KOPT-K1 (cell line): ENCODE results near the gene NDUFA12.
A peak's percentile ranks its signal among the peaks of the same experiment; 100 is the strongest.
"Not testable (repeated sequence)": the region's sequence is repeated elsewhere in the genome, so short reads cannot be mapped to it uniquely, and the experiment has no call there.

Experiments
- H3K27ac ChIP-seq: fragments of 200-600 bp; sonication (generic); 2 replicates; pipeline ENCODE4 v1.5.1; 2016; ENCODE audit warnings: antibody characterized with exemption, mild to moderate bottlenecking, low read depth, low read length; ENCODE audit not compliant: poor library complexity, severe bottlenecking
- H3K36me3 ChIP-seq: fragments of 200-600 bp; sonication (generic); 2 replicates; pipeline ENCODE4 v1.5.1; 2017; ENCODE audit warnings: antibody characterized with exemption, mild to moderate bottlenecking, low read length, moderate library complexity; ENCODE audit not compliant: insufficient read depth
- H3K9me3 ChIP-seq: fragments of 200-600 bp; sonication (generic); 2 replicates; pipeline ENCODE4 v1.5.1; 2017; ENCODE audit warnings: antibody characterized with exemption, low read length, mild to moderate bottlenecking; ENCODE audit not compliant: insufficient read depth, poor library complexity, severe bottlenecking

Gene NDUFA12

DNA sequence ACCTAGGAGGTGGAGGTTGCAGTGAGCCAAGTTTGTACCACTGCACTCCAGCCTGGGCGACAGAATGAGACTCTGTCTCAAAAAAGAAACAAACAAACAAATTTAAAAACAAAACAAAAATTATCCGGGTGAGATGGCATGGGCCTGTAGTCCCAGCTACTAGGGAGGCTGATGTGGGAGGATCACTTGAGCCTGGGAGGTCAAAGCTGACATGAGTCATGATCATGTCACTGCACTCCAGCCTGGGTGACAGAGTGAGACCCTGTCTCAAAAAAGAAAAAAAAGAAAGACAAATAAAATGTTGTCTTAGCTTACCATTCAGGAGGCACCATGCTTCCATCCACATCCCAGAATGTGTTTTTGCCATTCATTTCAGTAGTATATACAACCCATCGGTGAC lies 9.6 kb downstream of the NDUFA12 start:
- H3K36me3 ChIP-seq, result peaks cover 58% of the 10 kb centered on the region

DNA sequence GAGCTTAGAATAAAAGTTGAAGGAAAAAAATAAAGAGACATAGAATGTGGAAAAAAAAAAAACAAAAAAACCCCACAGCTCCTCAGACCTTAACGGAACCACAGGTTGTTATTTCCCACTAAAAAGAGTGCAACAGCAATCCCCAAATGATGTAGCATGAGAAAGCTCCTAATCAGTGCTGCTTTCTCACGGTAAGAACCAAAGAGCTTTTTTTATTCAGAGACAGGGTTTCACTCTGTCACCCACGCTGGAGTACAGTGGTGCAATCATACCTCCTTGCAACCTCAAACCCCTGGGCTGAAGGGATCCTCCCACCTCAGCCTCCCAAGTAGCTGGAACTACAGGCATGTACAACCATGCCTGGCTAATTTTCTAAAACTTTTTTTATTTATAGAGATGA lies 13.3 kb downstream of the NDUFA12 start:
- H3K36me3 ChIP-seq, result peaks cover 39% of the 10 kb centered on the region
- no peaks in the 10 kb centered on the region for H3K9me3 ChIP-seq
- no peak overlapping the region for H3K27ac ChIP-seq

More for the DNA sequence above, 9.6 kb downstream of the NDUFA12 start:
- H3K9me3 ChIP-seq, H3K27ac ChIP-seq: not testable (repeated sequence)

DNA sequence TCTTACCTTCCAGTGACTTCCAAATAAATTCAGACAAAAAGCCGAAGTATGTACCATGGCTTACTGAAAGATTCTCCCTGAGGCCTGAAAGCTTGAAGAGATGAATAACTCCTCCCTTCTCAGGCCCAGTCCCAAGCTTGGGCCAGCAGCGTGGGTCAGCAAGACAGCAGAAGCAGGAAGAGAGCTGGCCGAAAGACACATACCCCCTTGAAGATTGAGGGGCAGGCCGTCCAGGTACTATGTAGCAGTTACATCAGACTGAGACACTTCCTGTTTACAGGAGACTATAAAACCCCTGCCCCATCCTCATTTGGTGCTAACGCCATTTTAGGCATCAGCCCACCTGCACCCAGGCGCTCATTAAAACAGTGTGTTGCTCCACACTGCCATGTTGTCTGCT lies 15.0 kb downstream of the NDUFA12 start:
- H3K27ac ChIP-seq, result peak overlapping the region; percentile 38
- H3K9me3 ChIP-seq, result no peaks in the 10 kb centered on the region
- H3K36me3 ChIP-seq, result peaks cover 32% of the 10 kb centered on the region

DNA sequence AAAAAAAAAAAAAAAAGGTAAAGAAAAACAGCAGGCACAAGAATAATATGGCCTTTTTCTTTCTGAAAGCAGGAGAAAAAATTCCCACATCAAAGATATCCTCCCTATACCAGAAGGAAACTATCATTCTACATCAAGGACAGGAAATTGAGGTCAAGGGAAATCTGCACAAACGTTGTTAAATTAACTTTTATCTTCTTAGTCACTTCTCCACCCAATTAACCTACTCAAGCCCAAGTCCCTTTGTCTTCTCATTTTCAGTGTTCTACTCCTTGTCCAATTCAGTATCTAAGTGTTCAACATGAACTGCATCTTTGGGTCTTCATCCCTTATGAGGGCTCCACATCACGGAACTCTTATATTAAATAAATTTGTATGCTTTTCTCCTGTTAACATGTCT lies 15.7 kb downstream of the NDUFA12 start:
- peaks cover 36% of the 10 kb centered on the region for H3K36me3 ChIP-seq

DNA sequence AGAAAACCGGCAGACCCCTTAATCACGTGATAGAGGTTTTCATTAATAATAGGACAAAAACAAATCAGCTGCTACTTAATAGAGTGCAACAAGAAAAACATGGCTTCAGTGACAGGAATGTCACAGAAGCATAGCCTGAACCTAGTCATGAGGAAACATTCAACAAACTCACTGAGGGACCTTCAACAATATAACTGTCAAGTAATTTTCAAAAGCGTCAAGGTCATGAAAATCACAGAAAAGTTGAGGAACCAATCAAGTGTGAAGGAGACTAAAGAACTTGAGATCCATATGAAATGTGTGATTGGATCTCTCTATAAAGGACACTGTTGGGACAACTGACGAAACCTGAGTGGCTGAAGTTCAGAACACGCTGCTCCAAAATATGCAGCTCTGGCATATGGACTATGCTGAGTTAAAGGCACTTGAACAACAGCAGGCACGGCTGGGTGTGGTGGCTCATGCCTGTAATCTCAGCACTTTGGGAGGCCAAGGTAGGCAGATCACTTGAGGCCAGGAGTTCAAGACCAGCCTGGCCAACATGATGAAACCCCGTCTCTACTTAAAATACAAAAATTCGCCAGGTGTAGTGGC lies 16.3 kb downstream of the NDUFA12 start:
- no peaks in the 10 kb centered on the region for H3K9me3 ChIP-seq
- peaks cover 30% of the 10 kb centered on the region for H3K36me3 ChIP-seq
- peak overlapping the region; percentile 38 for H3K27ac ChIP-seq

More for the DNA sequence above, 15.7 kb downstream of the NDUFA12 start:
- peak overlapping the region; percentile 38 for H3K27ac ChIP-seq
- no peaks in the 10 kb centered on the region for H3K9me3 ChIP-seq

DNA sequence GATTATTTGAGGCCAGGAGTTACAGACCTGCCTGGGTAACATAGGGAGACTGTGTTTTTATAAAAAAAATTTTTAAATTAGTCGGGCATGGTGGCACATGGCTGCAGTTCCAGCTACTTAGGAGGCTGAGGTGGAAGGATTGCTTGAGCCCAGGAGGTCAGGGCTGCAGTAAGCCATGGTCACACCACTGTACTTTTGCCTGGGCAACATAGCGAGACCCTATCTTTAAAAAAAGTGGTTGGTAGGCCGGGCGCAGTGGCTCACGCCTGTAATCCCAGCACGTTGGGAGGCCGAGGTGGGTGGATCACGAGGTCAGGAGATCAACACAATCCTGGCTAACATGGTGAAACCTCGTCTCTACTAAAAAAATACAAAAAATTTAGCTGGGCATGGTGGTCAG lies 18.4 kb downstream of the NDUFA12 start:
- peaks cover 27% of the 10 kb centered on the region for H3K36me3 ChIP-seq
- not testable (repeated sequence) for H3K9me3 ChIP-seq, H3K27ac ChIP-seq

DNA sequence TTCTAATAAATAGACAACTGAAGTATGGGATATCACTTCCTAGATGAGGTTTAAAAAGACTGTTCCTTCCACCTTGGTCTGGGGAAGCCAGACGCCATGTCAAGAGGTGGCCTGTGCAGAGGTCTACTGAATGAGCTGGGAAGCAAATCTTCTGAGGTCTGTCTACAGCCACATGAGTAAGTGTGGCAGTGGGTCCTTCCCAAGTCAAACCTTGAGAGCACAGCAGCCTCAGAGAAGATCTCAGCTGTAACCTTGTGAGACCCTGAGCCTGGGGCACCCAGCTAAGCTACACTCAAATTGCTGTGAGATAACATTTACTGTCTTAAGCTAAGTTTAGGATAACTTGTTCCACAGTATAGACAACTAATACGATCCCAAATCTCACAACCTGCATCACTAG lies 20.2 kb downstream of the NDUFA12 start:
- peaks cover 35% of the 10 kb centered on the region for H3K36me3 ChIP-seq
- no peaks in the 10 kb centered on the region for H3K9me3 ChIP-seq
- peak overlapping the region; percentile 24 for H3K27ac ChIP-seq

DNA sequence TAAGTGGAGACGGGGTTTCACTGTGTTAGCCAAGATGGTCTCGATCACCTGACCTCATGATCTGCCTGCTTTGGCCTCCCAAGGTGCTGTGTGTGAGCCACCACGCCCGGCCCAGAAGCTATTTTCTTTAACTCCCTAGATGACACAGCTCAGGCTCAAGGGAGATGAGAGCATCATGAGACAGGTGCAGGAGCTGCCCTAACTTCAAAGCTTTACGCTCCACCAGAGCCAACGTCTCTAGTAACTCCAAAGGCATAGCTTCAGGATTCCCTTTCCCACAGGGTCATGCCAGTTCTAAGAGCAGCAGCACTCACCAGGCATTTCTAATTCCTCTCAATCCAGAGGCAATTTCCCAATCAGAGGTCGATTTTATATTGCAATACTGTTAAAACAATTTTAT lies 21.0 kb downstream of the NDUFA12 start:
- Histone ChIP-seq H3K27ac (no peak overlapping the region), H3K36me3 (peaks cover 35% of the 10 kb centered on the region), H3K9me3 (no peaks in the 10 kb centered on the region)

DNA sequence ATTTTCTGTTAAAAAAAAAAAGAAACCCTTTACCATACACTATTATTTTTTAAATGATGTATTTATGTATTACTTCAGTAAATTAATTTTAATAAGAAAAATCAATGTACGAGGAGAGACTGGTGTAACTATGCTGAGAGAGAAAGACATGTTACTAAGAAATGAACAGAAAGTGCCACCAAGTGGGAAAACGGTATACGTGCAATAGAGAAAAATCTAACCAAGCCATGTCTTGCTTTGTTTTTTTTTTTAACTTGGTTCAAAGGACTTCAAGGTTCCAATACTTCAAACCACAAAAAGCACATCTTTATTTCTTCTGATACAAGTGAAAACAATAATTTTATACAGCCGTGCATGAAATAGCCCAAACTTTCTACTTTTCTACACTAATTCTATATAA lies 22.9 kb downstream of the NDUFA12 start:
- H3K9me3 ChIP-seq, result no peaks in the 10 kb centered on the region
- H3K27ac ChIP-seq, result no peak overlapping the region
- peaks cover 34% of the 10 kb centered on the region for H3K36me3 ChIP-seq

DNA sequence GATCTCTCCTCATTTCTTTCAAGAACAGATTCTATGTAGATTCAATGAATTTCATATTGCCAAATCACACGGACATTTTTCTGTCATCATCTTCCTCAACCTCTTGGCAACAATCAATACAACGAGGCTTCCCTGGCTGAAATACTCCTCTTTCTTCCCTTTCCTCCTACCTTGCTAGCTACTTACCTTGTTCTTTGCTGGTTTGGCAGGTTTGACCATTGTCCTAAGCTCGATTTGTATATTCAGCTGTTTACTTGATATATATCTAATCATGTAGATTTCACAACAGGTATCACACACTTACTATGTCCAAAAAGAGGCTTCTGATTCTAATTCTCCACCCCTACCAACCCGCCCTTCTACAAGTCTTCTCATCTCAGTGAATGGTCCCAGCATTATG lies 23.6 kb downstream of the NDUFA12 start:
- H3K27ac ChIP-seq, result no peak overlapping the region
- no peaks in the 10 kb centered on the region for H3K9me3 ChIP-seq

DNA sequence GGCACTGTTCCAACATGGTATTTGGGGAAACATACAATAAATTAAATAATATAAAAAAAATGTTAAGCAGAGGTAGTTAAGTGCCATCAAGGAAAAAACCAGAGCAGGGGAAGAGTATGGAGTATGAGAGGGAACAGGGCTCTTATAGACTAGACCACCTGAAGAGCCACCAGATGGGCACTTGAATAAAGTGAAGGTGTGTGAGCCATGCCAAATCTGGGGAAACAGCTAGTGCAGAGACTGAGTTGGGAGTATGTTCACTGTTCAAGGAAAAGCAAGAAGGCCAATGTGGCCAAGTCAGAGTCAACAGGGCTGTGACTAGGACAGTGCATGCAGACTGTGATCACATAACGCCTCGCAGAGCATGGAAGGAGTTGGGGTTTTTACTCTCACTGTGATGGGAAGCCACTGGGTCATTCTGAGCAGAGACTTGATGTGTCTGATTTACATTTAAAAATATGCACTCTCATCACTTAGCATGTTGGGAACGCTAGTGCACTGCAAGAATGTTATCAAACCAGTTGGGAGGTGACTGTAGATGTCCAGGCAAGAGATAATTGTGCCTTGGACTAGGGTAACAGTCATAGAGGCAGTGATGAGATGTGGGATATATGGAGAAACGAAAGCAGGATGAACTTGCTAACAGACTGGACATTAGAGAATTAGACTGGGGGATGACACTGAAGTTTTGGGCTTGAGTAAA lies 25.6 kb downstream of the NDUFA12 start:
- H3K36me3 ChIP-seq, result peaks cover 20% of the 10 kb centered on the region
- no peak overlapping the region for H3K27ac ChIP-seq
- H3K9me3 ChIP-seq, result no peaks in the 10 kb centered on the region

More for the DNA sequence above, 23.6 kb downstream of the NDUFA12 start:
- peaks cover 35% of the 10 kb centered on the region for H3K36me3 ChIP-seq

DNA sequence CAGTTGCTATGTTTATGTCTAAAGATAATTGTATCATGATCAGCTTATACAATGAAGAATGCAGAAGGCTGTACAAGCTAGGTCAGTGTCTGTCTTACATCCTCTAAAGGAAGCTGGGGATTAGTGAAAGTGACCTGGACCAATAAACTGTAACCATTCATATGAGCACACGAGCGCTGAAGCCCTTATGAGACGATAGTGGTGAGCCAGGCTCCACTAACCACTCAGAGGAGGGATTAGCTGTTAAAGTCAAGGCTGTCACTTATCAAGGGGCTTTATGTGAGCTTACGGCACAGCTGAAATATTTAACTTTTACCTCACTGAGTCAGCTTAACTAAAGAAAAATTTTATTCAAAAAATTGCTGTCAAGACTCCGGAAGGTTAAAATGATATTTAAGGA lies 30.3 kb downstream of the NDUFA12 start:
- H3K9me3 ChIP-seq, result no peaks in the 10 kb centered on the region
- no peak overlapping the region for H3K27ac ChIP-seq
- peaks cover 32% of the 10 kb centered on the region for H3K36me3 ChIP-seq

DNA sequence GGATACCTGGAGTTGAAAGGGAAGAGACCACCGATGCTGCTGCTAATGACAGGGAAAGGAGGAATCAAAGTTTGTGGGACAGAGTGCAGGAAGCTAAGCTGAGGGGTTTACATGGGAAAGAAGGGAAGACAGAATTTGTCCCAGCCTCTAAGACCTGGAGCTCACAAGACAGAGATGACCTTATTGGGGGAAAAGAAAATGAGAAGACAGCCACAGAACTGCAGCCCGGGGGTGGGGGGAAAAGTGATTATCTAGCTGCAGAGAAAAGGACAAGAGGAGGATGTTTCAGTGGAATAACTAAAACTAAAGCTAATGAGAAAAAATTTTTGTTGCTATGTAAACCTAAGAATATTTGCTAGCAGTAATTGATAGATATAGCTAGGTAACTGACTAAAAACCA lies 30.7 kb downstream of the NDUFA12 start:
- Histone ChIP-seq H3K9me3 (no peaks in the 10 kb centered on the region), H3K36me3 (peaks cover 32% of the 10 kb centered on the region), H3K27ac (no peak overlapping the region)

DNA sequence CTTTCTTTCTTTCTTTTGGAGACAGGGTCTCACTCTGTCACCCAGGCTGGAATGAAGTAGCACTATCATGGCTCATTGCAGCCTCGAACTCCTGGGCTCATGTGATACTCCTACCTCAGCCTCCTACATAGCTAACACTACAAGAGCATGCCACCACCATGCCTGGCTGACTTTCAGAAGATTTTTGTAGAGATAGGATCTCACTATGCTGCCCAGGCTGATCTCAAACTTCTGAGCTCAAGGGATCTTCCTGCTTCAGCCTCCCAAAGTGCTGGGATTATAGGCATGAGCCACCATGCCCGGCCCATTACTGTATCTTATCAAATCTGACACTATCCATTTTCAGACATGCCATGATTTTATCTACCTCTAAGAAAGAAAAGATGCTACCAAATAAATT lies 31.6 kb downstream of the NDUFA12 start:
- Histone ChIP-seq H3K36me3 (peaks cover 32% of the 10 kb centered on the region), H3K27ac (no peak overlapping the region), H3K9me3 (no peaks in the 10 kb centered on the region)

DNA sequence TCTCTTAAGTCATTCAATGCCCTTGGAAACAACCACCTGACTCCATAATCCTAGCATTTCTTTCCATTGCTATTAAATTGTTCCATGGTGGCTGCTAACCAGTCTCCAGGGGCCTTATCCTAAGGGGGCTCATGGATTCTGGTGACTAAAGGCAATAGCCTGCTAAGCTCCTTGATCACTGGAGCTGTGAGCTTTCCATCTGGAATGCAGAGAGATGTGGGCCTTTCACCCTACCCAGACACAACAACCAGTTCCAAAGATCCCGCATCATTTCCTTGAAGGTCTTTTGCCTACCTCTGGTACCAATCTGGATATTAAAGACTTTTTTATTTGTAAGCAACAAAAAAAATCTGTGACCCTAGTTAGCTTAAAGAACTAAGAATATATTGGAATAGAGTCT lies 32.9 kb downstream of the NDUFA12 start:
- H3K36me3 ChIP-seq, result peaks cover 29% of the 10 kb centered on the region
- no peaks in the 10 kb centered on the region for H3K9me3 ChIP-seq
- H3K27ac ChIP-seq, result no peak overlapping the region

DNA sequence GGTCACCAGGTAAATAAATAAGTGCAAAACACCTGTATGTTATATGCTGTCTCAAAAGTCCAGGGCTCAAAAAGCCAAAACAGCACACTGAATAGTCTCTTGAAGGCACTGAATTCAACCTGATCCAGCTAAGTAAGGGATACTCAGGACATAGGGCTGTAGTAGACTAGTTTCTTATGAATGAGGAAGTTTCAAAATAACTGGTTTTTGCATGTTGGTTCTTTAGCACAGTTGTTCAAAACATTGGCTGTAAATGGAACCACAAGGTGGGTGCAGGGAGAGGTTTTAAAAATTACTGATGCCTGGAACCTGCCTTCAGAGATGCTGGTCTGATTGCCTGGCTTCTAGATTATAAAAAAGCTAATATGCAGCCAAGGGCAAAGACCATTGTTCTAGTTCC lies 34.1 kb downstream of the NDUFA12 start:
- no peaks in the 10 kb centered on the region for H3K9me3 ChIP-seq
- no peak overlapping the region for H3K27ac ChIP-seq
- peaks cover 29% of the 10 kb centered on the region for H3K36me3 ChIP-seq
